Fibroblast of mammary gland (primary cell): Measurements from ENCODE around the gene ATP5F1E.

ENCODE experiments used
- DNase-seq: peaks from one replicate; pipeline ENCODE4 v3.0.0-alpha.2; 2010; ENCODE audit warnings: low read depth
- H3K4me3 ChIP-seq: 2 replicates; pipeline ENCODE4 v1.5.1; 2011; ENCODE audit warnings: low read depth, mild to moderate bottlenecking, low read length, moderate library complexity; ENCODE audit not compliant: control insufficient read depth
- CTCF ChIP-seq: conservative IDR thresholded peaks from 2 replicates; pipeline ENCODE4 v1.5.1; 2011; ENCODE audit warnings: low read depth, low read length, inconsistent platforms; ENCODE audit not compliant: control insufficient read depth, insufficient read depth

The ATP5F1E gene

GRCh38 chr20:59018817-59019216, 13.3 kb downstream of the ATP5F1E start:
- TF ChIP-seq CTCF = no peak
- H3K4me3 ChIP-seq = no peak overlapping the region
- no peak for DNase-seq

GRCh38 chr20:59017493-59018231, 14.5 kb downstream of the ATP5F1E start:
- no peak overlapping the region for H3K4me3 ChIP-seq
- DNase-seq = no peak
- no peak for TF ChIP-seq CTCF

GRCh38 chr20:59016795-59017492, 15.2 kb downstream of the ATP5F1E start:
- no peak overlapping the region for H3K4me3 ChIP-seq
- no peak for TF ChIP-seq CTCF
- DNase-seq = no peak

- no peak for TF ChIP-seq CTCF
- H3K4me3 ChIP-seq = no peak overlapping the region
- no peak for DNase-seq
Observed at GRCh38 chr20:59015812-59016711, 16.1 kb downstream of the ATP5F1E start.

- no peak for TF ChIP-seq CTCF
- no peak for DNase-seq
- H3K4me3 ChIP-seq = no peak overlapping the region
Observed at GRCh38 chr20:59015411-59015810, 16.7 kb downstream of the ATP5F1E start.

GRCh38 chr20:59014680-59015389, 17.3 kb downstream of the ATP5F1E start:
- no peak overlapping the region for H3K4me3 ChIP-seq
- TF ChIP-seq CTCF = no peak
- no peak for DNase-seq
